DLD1 (cell line): Measurements from ENCODE around the gene OR14J1.
"Not testable (repeated sequence)": the region's sequence is repeated elsewhere in the genome, so short reads cannot be mapped to it uniquely, and the experiment has no call there.

Source experiments
- in situ Hi-C: cut with HindIII; loops from 2 replicates; pipeline ENCODE4 v1.10.0; 2017; ENCODE audit warnings: low sequenced_read_pairs

OR14J1 gene, protein sequence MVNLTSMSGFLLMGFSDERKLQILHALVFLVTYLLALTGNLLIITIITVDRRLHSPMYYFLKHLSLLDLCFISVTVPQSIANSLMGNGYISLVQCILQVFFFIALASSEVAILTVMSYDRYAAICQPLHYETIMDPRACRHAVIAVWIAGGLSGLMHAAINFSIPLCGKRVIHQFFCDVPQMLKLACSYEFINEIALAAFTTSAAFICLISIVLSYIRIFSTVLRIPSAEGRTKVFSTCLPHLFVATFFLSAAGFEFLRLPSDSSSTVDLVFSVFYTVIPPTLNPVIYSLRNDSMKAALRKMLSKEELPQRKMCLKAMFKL

DNA sequence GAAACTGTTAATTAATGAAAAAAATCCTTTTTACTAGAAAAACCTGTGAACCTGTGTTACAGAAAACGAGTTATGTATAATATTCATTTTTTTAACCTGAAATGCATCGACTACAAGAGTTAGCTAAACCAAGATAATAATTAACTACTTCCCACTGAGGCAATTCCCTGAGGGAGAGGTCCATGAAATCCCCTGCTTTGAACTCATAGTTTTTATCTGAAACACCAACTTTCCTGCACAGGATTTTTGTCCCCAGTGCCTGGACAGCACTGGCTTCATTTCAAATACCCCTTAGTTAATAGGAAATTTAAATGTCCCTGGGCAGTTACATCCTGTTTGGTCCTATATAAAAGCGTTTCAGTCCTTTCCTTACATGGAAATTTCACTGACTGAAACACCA is at the start of gene OR14J1:
OR14J1 (plus strand) TSS at position 386 of the 400 bp plus-strand sequence. CDS start 4,989 bp downstream, outside the sequence.
- in situ Hi-C loops: no loop called here

- in situ Hi-C loops: no loop called here
Observed at GRCh38 chr6:29251736-29252135, 49.8 kb upstream of the OR14J1 start.

- in situ Hi-C loops: no loop called here
Observed at GRCh38 chr6:29255530-29255929, 46.0 kb upstream of the OR14J1 start.

- in situ Hi-C loops: no loop called here
Observed at GRCh38 chr6:29259721-29260120, 41.8 kb upstream of the OR14J1 start.

- in situ Hi-C loops: no loop called here
Observed at GRCh38 chr6:29263001-29263400, 38.5 kb upstream of the OR14J1 start.

GRCh38 chr6:29294499-29294914 is 7.0 kb upstream of the OR14J1 start:
- in situ Hi-C loops: no loop called here

DNA sequence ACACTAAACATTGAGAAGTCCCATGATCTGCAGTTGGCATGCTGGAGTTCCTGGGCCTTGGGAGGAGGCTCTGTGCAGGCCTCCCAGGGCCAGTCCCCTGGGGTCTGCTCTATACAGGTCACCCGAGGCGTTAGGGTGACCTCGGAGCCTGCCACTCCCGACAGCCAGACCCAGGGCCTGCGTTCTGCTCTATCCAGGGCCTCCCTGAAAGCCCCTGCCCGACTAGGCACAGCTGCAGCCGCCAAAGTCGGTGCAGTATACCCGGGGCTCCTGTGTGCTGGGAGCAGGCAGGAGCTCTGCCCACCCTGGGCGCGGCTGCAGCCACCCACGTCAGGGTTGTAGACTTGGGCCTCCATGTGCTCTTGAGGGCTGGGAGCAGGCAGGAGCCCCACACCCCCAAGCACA is 6.3 kb upstream of the OR14J1 start:
- in situ Hi-C loops: no loop called here

DNA sequence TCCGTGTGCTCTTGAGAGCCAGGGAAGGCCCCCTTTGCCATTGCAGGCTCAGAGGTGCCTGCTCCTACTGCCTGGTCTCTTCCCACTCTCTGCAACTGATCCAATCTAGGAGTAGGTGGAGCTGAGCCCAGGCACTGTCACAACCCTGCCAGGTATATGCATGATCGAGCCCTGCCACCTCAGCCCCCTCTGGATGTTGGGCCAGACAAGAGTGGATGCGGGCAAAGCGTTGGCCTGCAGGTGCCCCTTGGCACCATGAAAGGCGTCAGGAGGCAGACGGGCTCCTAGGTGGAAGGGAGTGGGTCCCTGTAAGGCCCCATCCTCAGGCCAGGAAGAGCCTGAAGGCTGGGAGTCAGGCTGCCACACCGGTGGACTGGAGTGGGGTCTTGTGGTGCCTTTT is 5.9 kb upstream of the OR14J1 start:
- in situ Hi-C loops: no loop called here

GRCh38 chr6:29319931-29320330 is 18.4 kb downstream of the OR14J1 start:
- in situ Hi-C loops: no loop called here

DNA sequence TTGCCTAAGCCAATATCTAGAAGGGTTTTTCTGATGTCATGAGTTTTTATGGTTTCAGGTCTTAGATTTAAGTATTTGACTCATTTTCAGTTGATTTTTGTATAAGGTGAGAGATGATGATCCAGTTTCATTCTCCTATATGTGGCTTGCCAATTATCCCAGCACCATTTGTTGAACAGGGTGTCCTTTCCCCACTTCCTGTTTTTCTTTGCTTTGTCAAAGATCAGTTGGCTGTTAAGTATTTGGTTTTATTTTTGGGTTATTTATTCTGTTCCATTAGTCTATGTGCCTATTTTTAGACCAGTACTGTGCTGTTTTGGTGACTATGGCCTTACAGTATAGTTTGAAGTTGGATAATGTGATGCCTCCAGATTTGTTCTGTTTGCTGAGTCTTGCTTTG is 21.8 kb downstream of the OR14J1 start:
- in situ Hi-C loops: not testable (repeated sequence)

GRCh38 chr6:29325777-29326176 is 24.3 kb downstream of the OR14J1 start:
- in situ Hi-C loops: no loop called here

- in situ Hi-C loops: no loop called here
Observed at GRCh38 chr6:29332676-29333075, 31.2 kb downstream of the OR14J1 start.

DNA sequence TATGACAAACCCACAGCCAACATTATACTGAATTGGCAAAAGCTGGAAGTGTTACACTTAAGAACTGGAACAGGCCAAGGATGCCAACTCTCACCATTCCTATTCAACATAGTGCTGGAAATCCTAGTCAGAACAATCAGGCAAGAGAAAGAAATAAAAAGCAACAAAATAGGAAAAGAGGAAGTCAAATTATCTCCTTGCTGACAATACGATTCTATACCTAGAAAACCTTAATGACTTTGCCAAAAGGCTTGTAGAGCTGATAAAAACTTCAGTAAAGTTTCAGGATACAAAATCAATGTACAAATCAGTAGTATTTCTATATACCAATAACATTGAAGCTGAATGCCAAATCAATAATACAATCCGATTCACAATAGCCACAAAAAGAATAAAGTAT is 34.8 kb downstream of the OR14J1 start:
- in situ Hi-C loops: no loop called here

DNA sequence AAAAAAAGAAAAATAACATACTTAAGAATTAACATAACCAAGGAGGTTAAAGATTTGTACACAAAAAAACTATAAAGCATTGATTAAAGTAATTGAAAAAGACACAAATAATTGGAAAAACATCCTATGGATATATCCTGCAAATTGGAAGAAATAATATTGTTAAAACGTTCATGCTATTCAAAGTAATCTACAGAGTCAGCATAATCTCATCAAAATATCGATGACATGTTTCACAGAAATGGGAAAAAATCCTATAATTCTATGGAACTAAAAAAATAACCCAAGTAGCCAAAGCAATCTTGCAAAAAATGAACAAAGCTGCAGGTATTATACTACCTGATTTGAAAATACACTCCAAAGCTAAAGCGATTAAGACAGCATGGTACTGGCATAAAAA is 43.9 kb downstream of the OR14J1 start:
- in situ Hi-C loops: no loop called here

DNA sequence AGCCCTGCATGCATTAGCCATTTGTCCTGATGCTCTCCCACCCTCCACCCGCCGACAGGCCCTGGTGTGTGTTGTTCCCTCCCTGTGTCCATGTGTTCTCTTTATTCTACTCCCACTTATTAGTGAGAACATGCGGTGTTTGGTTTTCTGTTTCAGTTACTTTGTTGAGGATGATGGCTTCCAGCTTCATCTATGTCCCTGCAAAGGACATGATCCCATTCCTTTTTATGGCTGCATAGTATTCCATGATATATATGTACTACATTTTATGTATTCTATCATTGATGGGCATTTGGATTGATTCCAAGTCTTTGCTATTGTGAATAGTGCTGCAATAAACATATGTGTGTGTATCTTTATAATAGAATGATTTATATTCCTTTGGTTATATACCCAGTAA is 47.8 kb downstream of the OR14J1 start:
- in situ Hi-C loops: not testable (repeated sequence)

DNA sequence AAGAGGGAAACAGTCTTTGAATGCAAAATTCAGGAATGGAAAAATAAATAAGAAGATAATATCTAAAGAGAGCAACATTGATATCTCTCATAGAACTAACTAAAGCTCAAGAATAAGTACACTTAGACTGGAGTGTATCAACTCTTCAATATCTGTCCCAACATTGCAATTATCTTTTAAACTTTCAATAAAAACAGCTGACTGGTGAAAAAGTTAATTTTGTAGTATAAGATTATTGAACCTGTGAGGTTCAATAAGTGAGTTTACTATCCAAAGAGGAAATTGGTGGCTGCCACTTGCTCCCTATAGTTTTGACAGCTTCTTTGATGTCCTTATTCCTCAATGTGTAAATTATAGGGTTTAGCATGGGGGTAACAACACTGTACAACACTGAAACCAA is 53.5 kb downstream of the OR14J1 start:
- in situ Hi-C loops: no loop called here

DNA sequence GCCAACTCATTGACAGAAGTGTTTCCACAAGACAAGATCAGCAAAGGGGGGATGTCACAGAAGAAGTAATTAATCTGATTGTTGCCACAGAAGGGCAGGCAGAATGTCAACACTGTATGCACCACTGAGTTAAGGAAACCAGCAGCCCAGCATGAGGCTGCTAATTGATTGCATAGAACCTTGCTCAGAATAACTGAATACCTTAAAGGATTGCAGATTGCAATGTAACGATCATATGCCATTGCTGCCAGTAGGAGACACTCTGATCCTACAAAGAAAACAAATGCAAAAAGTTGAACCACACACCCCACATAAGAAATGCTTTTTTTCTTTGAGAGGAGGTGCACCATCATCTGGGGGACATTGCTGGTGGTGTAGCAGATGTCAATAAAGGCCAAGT is 54.1 kb downstream of the OR14J1 start:
- in situ Hi-C loops: no loop called here
